IMR-90 (cell line): ENCODE results near the gene IRF4. TPM values are rescaled to one million over a fixed set of nuclear protein-coding genes. Genes with fewer than 3 reads are reported as not detected.

ENCODE experiments used
- ATAC-seq: fragments of 200-7000 bp; cut with Tn5 transposase; 2 replicates; pipeline ENCODE4 v1.9.1; 2020; ENCODE audit warnings: low read depth, mild to moderate bottlenecking, moderate library complexity
- BruUV-seq: library from RNA; stranded (reverse); fragments of 400-500 nt; replicated peaks from 2 replicates; lab custom pipeline; 2021; lab: Mats Ljungman, UMichigan
- CTCF ChIA-PET: fragments of 300-600 bp; formaldehyde crosslinking; extraction: SDS; loops from one replicate; lab custom pipeline; 2021; ENCODE audit warnings: antibody characterized with exemption; lab: Yijun Ruan, JAX
- POLR2A ChIA-PET: fragments of 300-600 bp; sonication (Branson Sonifier 250); formaldehyde crosslinking; loops from one replicate; lab custom pipeline; 2022; ENCODE audit warnings: antibody characterized with exemption; ENCODE audit not compliant: unreplicated experiment; lab: Charles Lee
- DNase-seq: peaks from one replicate; pipeline ENCODE4 v3.0.0; 2013
- H2AFZ ChIP-seq: replicated peaks from 2 replicates; pipeline ENCODE3; 2013; ENCODE audit warnings: low read length, mild to moderate bottlenecking; ENCODE audit not compliant: poor library complexity
- H2AK5ac ChIP-seq: 2 replicates; pipeline ENCODE4 v1.6.1; 2013; ENCODE audit warnings: low read depth, low read length, inconsistent platforms
- H2AK9ac ChIP-seq: replicated peaks from 2 replicates; pipeline ENCODE3; 2013; ENCODE audit warnings: mild to moderate bottlenecking, low read depth, low read length, moderate library complexity; ENCODE audit not compliant: poor library complexity
- H2BK120ac ChIP-seq: 2 replicates; pipeline ENCODE4 v1.6.1; 2013; ENCODE audit warnings: low read depth, low read length, inconsistent platforms
- H2BK15ac ChIP-seq: 3 replicates; pipeline ENCODE4 v1.6.1; 2013; ENCODE audit warnings: low read depth, low read length, inconsistent platforms
- H2BK20ac ChIP-seq: 2 replicates; pipeline ENCODE4 v1.6.1; 2013; ENCODE audit warnings: low read depth, mild to moderate bottlenecking, inconsistent platforms, low read length, moderate library complexity
- H2BK5ac ChIP-seq: 2 replicates; pipeline ENCODE4 v1.6.1; 2013; ENCODE audit warnings: mild to moderate bottlenecking, low read depth, low read length, inconsistent platforms; ENCODE audit not compliant: poor library complexity, severe bottlenecking
- H3K14ac ChIP-seq: replicated peaks from 2 replicates; pipeline ENCODE4 v1.6.1; 2013; ENCODE audit warnings: low read depth, low read length, inconsistent platforms
- H3K18ac ChIP-seq: 2 replicates; pipeline ENCODE4 v1.6.1; 2013; ENCODE audit warnings: low read depth, low read length, control low read depth
- H3K23ac ChIP-seq: 2 replicates; pipeline ENCODE4 v1.6.1; 2013; ENCODE audit warnings: low read depth, low read length, inconsistent platforms
- H3K27ac ChIP-seq: 2 replicates; pipeline ENCODE4 v1.5.1; 2013; ENCODE audit warnings: mild to moderate bottlenecking, control low read depth, low read length; ENCODE audit not compliant: insufficient read depth
- H3K27me3 ChIP-seq: 2 replicates; pipeline ENCODE4 v1.6.1; 2013; ENCODE audit warnings: low read length; ENCODE audit not compliant: control insufficient read depth, insufficient read depth
- H3K36me3 ChIP-seq: 2 replicates; pipeline ENCODE4 v1.6.1; 2013; ENCODE audit warnings: low read length, mixed read lengths; ENCODE audit not compliant: control insufficient read depth, insufficient read depth
- H3K4ac ChIP-seq: 2 replicates; pipeline ENCODE4 v1.6.1; 2013; ENCODE audit warnings: low read depth, low read length, inconsistent platforms
- H3K4me1 ChIP-seq: 2 replicates; pipeline ENCODE4 v1.6.1; 2013; ENCODE audit warnings: low read length, mixed read lengths; ENCODE audit not compliant: control insufficient read depth, insufficient read depth
- H3K4me2 ChIP-seq: 2 replicates; pipeline ENCODE4 v1.6.1; 2013; ENCODE audit warnings: low read depth, mild to moderate bottlenecking, control low read depth, low read length, moderate library complexity
- H3K4me3 ChIP-seq: 2 replicates; pipeline ENCODE4 v1.5.1; 2013; ENCODE audit warnings: low read depth, mild to moderate bottlenecking, control low read depth, low read length, moderate library complexity; ENCODE audit not compliant: insufficient read depth
- H3K56ac ChIP-seq: 2 replicates; pipeline ENCODE4 v1.6.1; 2013; ENCODE audit warnings: low read length, inconsistent platforms; ENCODE audit not compliant: insufficient read depth; ENCODE audit errors: extremely low read depth
- H3K79me1 ChIP-seq, 2 experiments: 2 replicates each; pipeline ENCODE4 v1.6.1; 2013; ENCODE audit warnings: low read length in 2 of 2, inconsistent platforms in 1 of 2, low read depth in 1 of 2
- H3K9ac ChIP-seq: 2 replicates; pipeline ENCODE4 v1.6.1; 2013; ENCODE audit warnings: low read depth, low read length, control low read depth
- H3K9me1 ChIP-seq: 2 replicates; pipeline ENCODE4 v1.6.1; 2013; ENCODE audit warnings: low read length, inconsistent platforms; ENCODE audit not compliant: insufficient read depth
- H3K9me3 ChIP-seq: 2 replicates; pipeline ENCODE4 v1.6.1; 2013; ENCODE audit warnings: low read length; ENCODE audit not compliant: control insufficient read depth, insufficient read depth
- H4K20me1 ChIP-seq: 2 replicates; pipeline ENCODE4 v1.6.1; 2013; ENCODE audit warnings: low read length, inconsistent platforms; ENCODE audit not compliant: insufficient read depth
- H4K5ac ChIP-seq: 2 replicates; pipeline ENCODE4 v1.6.1; 2013; ENCODE audit warnings: mild to moderate bottlenecking, low read depth, low read length, control low read depth
- H4K8ac ChIP-seq, 2 experiments: 2 replicates each; pipeline ENCODE4 v1.6.1; 2013; ENCODE audit warnings: low read depth in 2 of 2, low read length in 2 of 2, control low read depth in 1 of 2, inconsistent platforms in 1 of 2
- H4K91ac ChIP-seq: 2 replicates; pipeline ENCODE4 v1.6.1; 2013; ENCODE audit warnings: low read depth, low read length, inconsistent platforms; ENCODE audit not compliant: insufficient read depth
- BHLHE40 ChIP-seq: fragments of 150-350 bp; IDR thresholded peaks from 2 replicates; pipeline ENCODE4 v1.6.1; 2016; ENCODE audit warnings: mild to moderate bottlenecking, low read depth, low read length
- CEBPB ChIP-seq: IDR thresholded peaks from 2 replicates; pipeline ENCODE4 v1.6.1; 2012; ENCODE audit warnings: low read depth, low read length, improper control_type of control experiment
- CHD1 ChIP-seq: IDR thresholded peaks from 2 replicates; pipeline ENCODE4 v1.6.1; 2012; ENCODE audit warnings: low read depth, low read length, improper control_type of control experiment
- ELK1 ChIP-seq: fragments of 150-350 bp; IDR thresholded peaks from 2 replicates; pipeline ENCODE4 v1.6.1; 2016; ENCODE audit warnings: low read depth, mild to moderate bottlenecking, low read length, moderate library complexity, borderline replicate concordance
- FOS ChIP-seq: fragments of 150-350 bp; IDR thresholded peaks from 2 replicates; pipeline ENCODE4 v1.6.1; 2016; ENCODE audit warnings: low read depth, low read length
- MAFK ChIP-seq: IDR thresholded peaks from 2 replicates; pipeline ENCODE4 v1.6.1; 2012; ENCODE audit warnings: low read depth, low read length, improper control_type of control experiment
- MXI1 ChIP-seq: IDR thresholded peaks from 2 replicates; pipeline ENCODE4 v1.6.1; 2012; ENCODE audit warnings: low read depth, mild to moderate bottlenecking, low read length, moderate library complexity, borderline replicate concordance
- POLR2A ChIP-seq: IDR thresholded peaks from 2 replicates; pipeline ENCODE4 v1.6.1; 2012; ENCODE audit warnings: mild to moderate bottlenecking, low read depth, low read length
- RAD21 ChIP-seq: IDR thresholded peaks from 2 replicates; pipeline ENCODE4 v1.6.1; 2012; ENCODE audit warnings: low read length, improper control_type of control experiment
- RCOR1 ChIP-seq: IDR thresholded peaks from 2 replicates; pipeline ENCODE4 v1.6.1; 2012; ENCODE audit warnings: mild to moderate bottlenecking, low read length, improper control_type of control experiment; ENCODE audit not compliant: insufficient replicate concordance
- RFX5 ChIP-seq: IDR thresholded peaks from 2 replicates; pipeline ENCODE4 v1.8.0; 2012; ENCODE audit warnings: low read depth, mild to moderate bottlenecking, low read length, moderate library complexity
- WGBS, 2 experiments: methylation state at CpG; one replicate each; pipeline versions ENCODE4 v1.1.5 to v1.1.7; 2013; ENCODE audit warnings: missing lambda C conversion rate in 2 of 2; ENCODE audit not compliant: insufficient read length in 1 of 2; ENCODE audit errors: extremely low coverage in 2 of 2; 5-methylcytosine and 5-hydroxymethylcytosine counted together
- dilution Hi-C: fragments of 300-500 bp; cut with HindIII; formaldehyde crosslinking; loops from one replicate; pipeline ENCODE4 v1.14.3; 2018; ENCODE audit warnings: low sequenced_read_pairs; ENCODE audit not compliant: unreplicated experiment
- in situ Hi-C: fragments of 300-500 bp; cut with MboI; formaldehyde crosslinking; loops from 3 replicates; pipeline ENCODE4 v1.14.3; 2019; ENCODE audit warnings: low sequenced_read_pairs, inconsistent platforms, mixed read lengths
- intact Hi-C: fragments of 100-400 bp; cut with micrococcal nuclease; formaldehyde crosslinking; loops from 2 replicates; pipeline ENCODE4 v1.10.0; 2022
- polyA plus RNA-seq, 3 experiments: library from polyadenylated mRNA; depleted of rRNA; stranded (reverse); fragments of >200 nt; gene quantifications; 2 replicates each; pipeline ENCODE4 v1.2.3, GENCODE V29; 2012; ENCODE audit warnings: low replicate concordance in 1 of 3
- total RNA-seq: library from RNA; depleted of rRNA; stranded (reverse); fragments of >200 nt; gene quantifications from 2 replicates; pipeline ENCODE4 v1.2.3, GENCODE V29; 2012

The IRF4 gene
- total and polyA plus RNA-seq, 2 of the 4 experiments (the other 2 are of a cell fraction) = not detected

GRCh38 chr6:431504-431903 lies 40.0 kb downstream of the IRF4 start:
- intact Hi-C loops = no loop called here
- ChIA-PET CTCF (no interaction called here), POLR2A (no interaction called here)
- ATAC-seq (no peak), DNase-seq (no peak)
- 77% methylated on average over 3 of the region's 10 CpGs; no CpG with 5 or more reads in 1 of the 2 experiments for WGBS, 2 experiments
- Histone ChIP-seq H4K20me1 (no peaks in the 10 kb centered on the region), H3K4ac (no peak overlapping the region), H4K5ac (no peak overlapping the region), H2AK5ac (no peak overlapping the region), H2BK20ac (no peak overlapping the region), H3K4me2 (no peak overlapping the region), H3K4me1 (no peaks in the 10 kb centered on the region; the same call in 1 of the 2 replicates), H3K27me3 (peaks cover 35% of the 10 kb centered on the region), H3K56ac (no peak overlapping the region), H2AK9ac (peak overlapping the region; percentile 14), H2BK120ac (no peak overlapping the region), H3K9ac (no peak overlapping the region), H2BK5ac (no peak overlapping the region), H3K23ac (no peak overlapping the region), H3K4me3 (no peak overlapping the region), H4K91ac (no peak overlapping the region), H3K27ac (no peak overlapping the region), H3K79me1 (no peaks in the 10 kb centered on the region), H2BK15ac (no peak overlapping the region), H3K36me3 (no peaks in the 10 kb centered on the region), H2AFZ (no peak overlapping the region), H3K14ac (no peak overlapping the region), H3K9me1 (no peaks in the 10 kb centered on the region), H4K8ac (no peak overlapping the region), H3K18ac (no peak overlapping the region), H3K9me3 (0 out of 2 replicates have a peak, but pooled peaks cover 2% of the 10 kb centered on the region)
- in situ Hi-C loops = no loop called here
- TF ChIP-seq MXI1 = no peak
- TF ChIP-seq ELK1 = no peak
- TF ChIP-seq POLR2A = no peak
- TF ChIP-seq RCOR1 = no peak
- TF ChIP-seq CHD1 = no peak
- no peak for TF ChIP-seq RAD21
- no peak for TF ChIP-seq CEBPB
- no peak for TF ChIP-seq RFX5
- TF ChIP-seq FOS = no peak
- no peak for TF ChIP-seq BHLHE40
- TF ChIP-seq MAFK = no peak
- BruUV-seq = no TSS peak
- dilution Hi-C loops = no loop called here
